GM18870 (cell line): ENCODE data around the gene MITF.

Source experiments
- ATAC-seq: cut with Tn5 transposase; IDR thresholded peaks from one replicate; pipeline ENCODE4 v1.9.1; 2021; ENCODE audit warnings: moderate library complexity; ENCODE audit not compliant: unreplicated experiment

Gene MITF

GRCh38 chr3:69999140-70000027, 260.1 kb downstream of the MITF start, which contains the start of gene SAMMSON:
TSS of gene SAMMSON (plus strand) at chr3:69999733.
- no peak for ATAC-seq

- ATAC-seq, result no peak
These were observed 260.8 kb downstream of the MITF start for GRCh38 chr3:70000028-70000410.

- ATAC-seq, result no peak
These were observed 261.4 kb downstream of the MITF start for GRCh38 chr3:70000563-70001081.

GRCh38 chr3:70003119-70003518, 263.9 kb downstream of the MITF start:
- ATAC-seq, result no peak

GRCh38 chr3:70006089-70006488, 266.8 kb downstream of the MITF start:
- ATAC-seq, result no peak

- no peak for ATAC-seq
These were observed 271.1 kb downstream of the MITF start for GRCh38 chr3:70010346-70010745.

- ATAC-seq, result no peak
These were observed 272.3 kb downstream of the MITF start for GRCh38 chr3:70011582-70011981.
